DMS 273 (cell line): ENCODE results near the gene C1QTNF12.
A peak's percentile ranks its signal among the peaks of the same experiment; 100 is the strongest.

Source experiments
- DNase-seq: peaks from one replicate; lab custom pipeline; 2025; ENCODE audit not compliant: unreplicated experiment; lab: John Stamatoyannopoulos, UW

C1QTNF12 gene

GRCh38 chr1:1281533-1282321 is 35.2 kb upstream of the C1QTNF12 start:
- peak; percentile 59 for DNase-seq

GRCh38 chr1:1280782-1281481 is 34.4 kb upstream of the C1QTNF12 start:
- DNase-seq: no peak

- no peak for DNase-seq
Observed at GRCh38 chr1:1279028-1279427, 32.5 kb upstream of the C1QTNF12 start.

GRCh38 chr1:1278620-1279019 is 32.1 kb upstream of the C1QTNF12 start:
- no peak for DNase-seq

GRCh38 chr1:1275836-1276235 is 29.3 kb upstream of the C1QTNF12 start:
- no peak for DNase-seq

- DNase-seq: no peak
Observed at GRCh38 chr1:1274931-1275431, 28.5 kb upstream of the C1QTNF12 start.

GRCh38 chr1:1274299-1274930 is 27.9 kb upstream of the C1QTNF12 start:
- DNase-seq: no peak

GRCh38 chr1:1273512-1274298 is 27.2 kb upstream of the C1QTNF12 start, which contains the start of gene UBE2J2:
Gene UBE2J2, minus strand, starts transcription at chr1:1273854. Its CDS starts 5,862 bp downstream, at chr1:1267992.
- peak; percentile 94 for DNase-seq

GRCh38 chr1:1273209-1273511 is 26.6 kb upstream of the C1QTNF12 start:
- no peak for DNase-seq

GRCh38 chr1:1272341-1273208 is 26.1 kb upstream of the C1QTNF12 start:
- no peak for DNase-seq

GRCh38 chr1:1270813-1271212 is 24.3 kb upstream of the C1QTNF12 start:
- DNase-seq: no peak

- DNase-seq: no peak
Observed at GRCh38 chr1:1268284-1268682, 21.8 kb upstream of the C1QTNF12 start.

GRCh38 chr1:1267488-1268283 is 21.2 kb upstream of the C1QTNF12 start:
- DNase-seq: no peak

- DNase-seq: peak; percentile 47
Observed at GRCh38 chr1:1264868-1265272, 18.3 kb upstream of the C1QTNF12 start.

- DNase-seq: no peak
Observed at GRCh38 chr1:1264026-1264425, 17.5 kb upstream of the C1QTNF12 start.

- no peak for DNase-seq
Observed at GRCh38 chr1:1262758-1263157, 16.2 kb upstream of the C1QTNF12 start.

- DNase-seq: no peak
Observed at GRCh38 chr1:1262071-1262470, 15.5 kb upstream of the C1QTNF12 start.

GRCh38 chr1:1260843-1261560 is 14.5 kb upstream of the C1QTNF12 start:
- DNase-seq: no peak
